Upper lobe of left lung (tissue), 6 donors: ENCODE data around the gene IQCH. TPM values are rescaled to one million over a fixed set of nuclear protein-coding genes. Genes with fewer than 3 reads are reported as not detected.

Experiments used
- ATAC-seq, 2 donors: fragments of 200-7000 bp; cut with Tn5 transposase; one replicate each; pipeline ENCODE4 v1.9.1; 2022; ENCODE audit warnings: mild to moderate bottlenecking in 2 of 2, moderate library complexity in 2 of 2; ENCODE audit not compliant: low FRiP score in 2 of 2
- DNase-seq, 2 donors: peaks; one replicate each; pipeline ENCODE4 v3.0.0-alpha.2; 2019 to 2020
- H3K27ac ChIP-seq, 4 donors: fragments of 200-600 bp; sonication (generic); one replicate each; pipeline ENCODE4 v1.5.1; 2016 to 2019
- H3K27me3 ChIP-seq, 4 donors: fragments of 200-600 bp; sonication (generic); one replicate each; pipeline ENCODE4 v1.5.1; 2017 to 2019
- H3K36me3 ChIP-seq, 4 donors: fragments of 200-600 bp; sonication (generic); one replicate each; pipeline ENCODE4 v1.5.1; 2016 to 2019
- H3K4me1 ChIP-seq, 4 donors: fragments of 200-600 bp; sonication (generic); one replicate each; pipeline ENCODE4 v1.5.1; 2018 to 2019
- H3K4me3 ChIP-seq, 4 donors: fragments of 200-600 bp; sonication (generic); one replicate each; pipeline ENCODE4 v1.5.1; 2017 to 2019; ENCODE audit warnings: mild to moderate bottlenecking in 2 of 4, moderate library complexity in 1 of 4
- H3K9me3 ChIP-seq, 4 donors: fragments of 200-600 bp; sonication (generic); one replicate each; pipeline ENCODE4 v1.5.1; 2018 to 2019
- EP300 ChIP-seq, 4 donors: sonication (generic); formaldehyde crosslinking; IDR thresholded peaks; one replicate each; pipeline ENCODE4 v1.5.1; 2017; ENCODE audit warnings: antibody characterized with exemption in 4 of 4, control low read depth in 2 of 4
- POLR2A ChIP-seq, 4 donors: fragments of 450-650 bp; IDR thresholded peaks; one replicate each; pipeline ENCODE4 v1.5.1; 2016 to 2017; ENCODE audit warnings: antibody characterized with exemption in 4 of 4, mild to moderate bottlenecking in 2 of 4
- POLR2AphosphoS5 ChIP-seq, 2 donors: sonication (generic); formaldehyde crosslinking; IDR thresholded peaks; one replicate each; pipeline ENCODE4 v1.5.1; 2017; ENCODE audit warnings: antibody characterized with exemption in 2 of 2
- WGBS, 2 donors: methylation state at CpG; one replicate each; pipeline ENCODE4 v1.1.5; 2017 to 2018; 5-methylcytosine and 5-hydroxymethylcytosine counted together
- total RNA-seq, 6 donors: library from RNA; depleted of rRNA in 4 of 6; stranded (reverse); fragments of >200 nt in 4 of 6; gene quantifications; one replicate each; pipeline versions ENCODE4 v1.1.0 to v1.2.1, GENCODE V29; 2016 to 2021
- TF ChIP-seq, protein P1 (sequence below), 6 experiments: fragments of 450-650 bp in 4 of 6; fragments of 200-600 bp in 2 of 6; sonication (generic) in 2 of 6; IDR thresholded peaks; one replicate each; pipeline ENCODE4 v1.5.1; 2016 to 2019; ENCODE audit warnings: antibody characterized with exemption in 6 of 6
- donor health status: DM: no; HTN: no; CAD: no; lungs with moderate emphysema.
- donor health status: DM: no; HTN: yes; CAD: no; lungs with severe emphysema.

The IQCH gene
- total RNA-seq, 6 donors from 2014 or later: 1.0 to 18.0 (median 2.7) TPM

GRCh38 chr15:67542420-67543347 lies 288.1 kb downstream of the IQCH start, which contains the start of gene MAP2K5:
TSS of gene MAP2K5 (plus strand) at chr15:67542703. CDS start at chr15:67543336, 633 bp downstream.
- peaks cover 12 to 29% (median 19%) of the 10 kb centered on the region in 4 donors for H3K4me1 ChIP-seq
- H3K27ac ChIP-seq: peak within 1 kb of the TSS; percentile 83 to 90 (median 86)
- H3K9me3 ChIP-seq: no peaks in the 10 kb centered on the region
- DNase-seq (peak; percentile 91 to 97), ATAC-seq (peak; percentile 92 to 96)
- H3K36me3 ChIP-seq: peaks cover 0 to 7% (median 0%) of the 10 kb centered on the region in 4 donors
- 0% methylated on average over 37 to 51 of the region's 91 CpGs for WGBS, 2 donors
- TF ChIP-seq EP300 (IDR thresholded peaks at IDR 0.05): peak in 1 of 4 donors; percentile 12
- TF ChIP-seq POLR2A (IDR thresholded peaks at IDR 0.05): peak in 2 of 4 donors; percentile 58 to 81
- peak; percentile 21 to 69 for TF ChIP-seq POLR2AphosphoS5 (IDR thresholded peaks at IDR 0.05)
- TF ChIP-seq, protein P1, sequence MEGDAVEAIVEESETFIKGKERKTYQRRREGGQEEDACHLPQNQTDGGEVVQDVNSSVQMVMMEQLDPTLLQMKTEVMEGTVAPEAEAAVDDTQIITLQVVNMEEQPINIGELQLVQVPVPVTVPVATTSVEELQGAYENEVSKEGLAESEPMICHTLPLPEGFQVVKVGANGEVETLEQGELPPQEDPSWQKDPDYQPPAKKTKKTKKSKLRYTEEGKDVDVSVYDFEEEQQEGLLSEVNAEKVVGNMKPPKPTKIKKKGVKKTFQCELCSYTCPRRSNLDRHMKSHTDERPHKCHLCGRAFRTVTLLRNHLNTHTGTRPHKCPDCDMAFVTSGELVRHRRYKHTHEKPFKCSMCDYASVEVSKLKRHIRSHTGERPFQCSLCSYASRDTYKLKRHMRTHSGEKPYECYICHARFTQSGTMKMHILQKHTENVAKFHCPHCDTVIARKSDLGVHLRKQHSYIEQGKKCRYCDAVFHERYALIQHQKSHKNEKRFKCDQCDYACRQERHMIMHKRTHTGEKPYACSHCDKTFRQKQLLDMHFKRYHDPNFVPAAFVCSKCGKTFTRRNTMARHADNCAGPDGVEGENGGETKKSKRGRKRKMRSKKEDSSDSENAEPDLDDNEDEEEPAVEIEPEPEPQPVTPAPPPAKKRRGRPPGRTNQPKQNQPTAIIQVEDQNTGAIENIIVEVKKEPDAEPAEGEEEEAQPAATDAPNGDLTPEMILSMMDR (IDR thresholded peaks at IDR 0.05): peak in 1 of 6 experiments; percentile 9
- H3K27me3 ChIP-seq: no peaks in the 10 kb centered on the region
- H3K4me3 ChIP-seq: peak within 1 kb of the TSS; percentile 40 to 89 (median 86)

GRCh38 chr15:67543348-67543718 lies 288.7 kb downstream of the IQCH start:
- Histone ChIP-seq H3K4me3 (peak overlapping the region; percentile 38 to 89 (median 86)), H3K4me1 (peaks cover 12 to 35% (median 24%) of the 10 kb centered on the region in 4 donors), H3K27me3 (no peaks in the 10 kb centered on the region), H3K27ac (peak overlapping the region; percentile 83 to 90 (median 86)), H3K9me3 (no peaks in the 10 kb centered on the region), H3K36me3 (peaks cover 0 to 7% (median 0%) of the 10 kb centered on the region in 4 donors)
- 51 to 64% methylated on average over 7 of the region's 7 CpGs for WGBS, 2 donors
- TF ChIP-seq POLR2A (IDR thresholded peaks at IDR 0.05) (no peak), EP300 (IDR thresholded peaks at IDR 0.05) (no peak), POLR2AphosphoS5 (IDR thresholded peaks at IDR 0.05) (no peak)
- TF ChIP-seq, protein P1 (IDR thresholded peaks at IDR 0.05): no peak
- ATAC-seq (no peak), DNase-seq (peak in 1 of 2 donors; percentile 27)

DNA sequence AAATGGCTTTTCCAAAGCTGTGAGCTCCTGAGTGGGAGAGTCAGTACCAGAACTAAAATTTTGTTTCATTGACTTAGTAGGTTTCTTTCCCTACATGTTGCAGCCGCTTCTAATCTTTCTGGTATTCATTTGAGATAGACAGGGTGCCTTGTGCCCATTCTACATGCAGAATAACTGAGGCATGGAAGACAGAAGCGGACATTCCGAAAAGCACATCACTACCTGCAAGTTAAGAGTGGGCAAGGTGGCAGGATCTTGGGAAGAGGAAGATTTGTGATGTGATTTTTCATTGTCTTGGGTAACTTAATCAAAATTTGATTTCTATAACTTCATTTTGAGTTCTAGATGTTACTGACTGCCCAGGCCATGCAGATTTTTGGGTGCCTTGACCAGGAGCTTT lies 289.9 kb downstream of the IQCH start:
- Histone ChIP-seq H3K4me1 (peaks cover 12 to 46% (median 35%) of the 10 kb centered on the region in 4 donors), H3K9me3 (no peaks in the 10 kb centered on the region), H3K36me3 (peaks cover 0 to 7% (median 0%) of the 10 kb centered on the region in 4 donors), H3K27ac (no peak overlapping the region), H3K4me3 (no peak overlapping the region), H3K27me3 (no peaks in the 10 kb centered on the region)
- 81 to 98% methylated on average over 3 of the region's 3 CpGs for WGBS, 2 donors
- ATAC-seq: no peak
- no peak for DNase-seq
- TF ChIP-seq POLR2A (IDR thresholded peaks at IDR 0.05) (no peak), POLR2AphosphoS5 (IDR thresholded peaks at IDR 0.05) (no peak), EP300 (IDR thresholded peaks at IDR 0.05) (no peak)
- TF ChIP-seq, protein P1 (IDR thresholded peaks at IDR 0.05): no peak

DNA sequence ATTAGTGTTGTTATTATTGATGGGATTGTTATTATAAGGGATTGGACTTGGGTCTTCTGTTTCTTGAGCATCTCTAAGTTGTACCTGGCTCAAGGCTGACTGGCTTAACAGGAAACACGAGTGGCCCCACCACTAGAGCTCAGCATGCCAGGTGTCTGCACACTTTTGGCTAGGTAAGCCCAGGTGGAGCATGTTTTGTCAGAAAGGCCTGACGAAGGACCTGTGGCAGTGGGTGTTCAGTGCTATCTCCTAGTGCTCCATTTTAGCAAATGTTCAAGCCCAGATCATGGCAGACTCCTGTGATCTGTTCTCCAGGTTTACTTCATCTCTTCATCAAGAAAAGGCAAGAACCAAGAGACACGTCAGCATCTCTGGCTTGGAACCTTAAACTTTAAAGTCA lies 291.3 kb downstream of the IQCH start:
- no peak for TF ChIP-seq POLR2A (IDR thresholded peaks at IDR 0.05)
- no peak for TF ChIP-seq POLR2AphosphoS5 (IDR thresholded peaks at IDR 0.05)
- TF ChIP-seq EP300 (IDR thresholded peaks at IDR 0.05): no peak
- TF ChIP-seq, protein P1 (IDR thresholded peaks at IDR 0.05): no peak
- H3K9me3 ChIP-seq: no peaks in the 10 kb centered on the region
- peaks cover 0 to 14% (median 0%) of the 10 kb centered on the region in 4 donors for H3K36me3 ChIP-seq
- H3K4me1 ChIP-seq: peaks cover 12 to 44% (median 37%) of the 10 kb centered on the region in 4 donors
- 68 to 84% methylated on average over 3 of the region's 3 CpGs for WGBS, 2 donors
- DNase-seq (no peak), ATAC-seq (no peak)
- H3K27ac ChIP-seq: no peak overlapping the region
- no peak overlapping the region for H3K4me3 ChIP-seq
- no peaks in the 10 kb centered on the region for H3K27me3 ChIP-seq
